ENCODE measurements around the gene SPRY1.
A peak's percentile ranks its signal among the peaks of the same experiment; 100 is the strongest.

The SPRY1 gene

DNA sequence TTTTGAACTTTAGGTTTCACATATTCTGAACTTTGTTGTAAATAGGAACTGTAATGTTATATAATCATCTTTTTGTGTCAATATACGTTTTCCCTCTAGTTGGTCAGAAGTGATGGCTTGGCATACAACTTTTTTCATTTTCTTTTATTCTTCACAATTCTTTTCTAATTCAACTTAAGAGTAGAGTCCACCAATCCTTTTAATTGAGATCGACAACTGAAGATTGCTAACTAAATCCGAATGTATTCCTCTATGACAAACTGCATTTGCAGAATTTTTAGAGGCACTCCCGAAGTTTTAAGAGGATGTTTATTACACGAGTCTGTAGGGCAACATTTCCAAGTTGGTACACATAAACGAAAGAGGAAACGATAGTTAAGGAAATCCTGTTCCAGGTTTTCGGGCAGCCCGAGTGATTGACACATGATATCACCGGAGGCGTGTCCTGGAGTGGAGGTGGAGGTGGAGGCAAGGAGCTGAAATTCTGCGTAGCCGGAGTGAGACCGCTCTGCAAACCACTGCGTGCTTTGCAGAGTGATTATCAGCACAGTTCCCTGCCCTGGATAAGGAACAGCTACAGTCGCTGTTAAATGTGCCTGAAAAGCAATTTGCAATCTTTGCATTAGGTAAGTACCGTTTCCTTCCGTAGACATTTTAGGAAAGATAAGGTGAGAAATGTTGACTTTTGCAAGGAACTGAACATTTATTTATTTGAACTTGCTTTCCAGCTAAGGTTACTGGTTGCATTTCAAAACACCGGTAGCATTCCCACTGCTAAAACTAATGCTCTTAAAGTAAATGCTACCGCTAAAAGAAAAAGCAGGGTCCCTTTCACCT, at the start of gene SPRY1:
Gene SPRY1, plus strand, starts transcription at position 489 of the 837 bp plus-strand sequence. CDS start 4,797 bp downstream, outside the sequence.
- TF ChIP-seq YY1 (IDR thresholded peaks at IDR 0.05; ENCODE audit: insufficient read depth, insufficient read length) (no peak), SUZ12 (IDR thresholded peaks at IDR 0.05; ENCODE audit: extremely low read depth, insufficient read depth, insufficient read length) (no peak), ZNF274 (IDR thresholded peaks at IDR 0.05; ENCODE audit: low read depth, low read length) (no peak)
- Histone ChIP-seq H3K9ac (ENCODE audit: insufficient read length, low read depth) (peak within 1 kb of the TSS; percentile 65), H3K4me3 (ENCODE audit: insufficient read length, low read depth) (peak within 1 kb of the TSS; percentile 70), H3K27me3 (ENCODE audit: insufficient read depth, insufficient read length) (no peaks in the 10 kb centered on the region), H3K36me3 (ENCODE audit: insufficient read depth, insufficient read length, low read length) (peaks cover 2% of the 10 kb centered on the region), H3K9me3 (ENCODE audit: insufficient read depth, low read length) (no peaks in the 10 kb centered on the region), H3K4me1 (ENCODE audit: insufficient read depth, insufficient read length) (no peaks in the 10 kb centered on the region)
- DNase-seq (ENCODE audit: low read depth, low spot score) = peak; percentile 86

- no peaks in the 10 kb centered on the region for H3K4me1 ChIP-seq (ENCODE audit: insufficient read depth, insufficient read length)
- H3K9ac ChIP-seq (ENCODE audit: insufficient read length, low read depth) = no peak overlapping the region
- H3K4me3 ChIP-seq (ENCODE audit: insufficient read length, low read depth) = no peak overlapping the region
- no peak for DNase-seq (ENCODE audit: low read depth, low spot score)
- H3K27me3 ChIP-seq (ENCODE audit: insufficient read depth, insufficient read length) = no peaks in the 10 kb centered on the region
- H3K36me3 ChIP-seq (ENCODE audit: insufficient read depth, insufficient read length, low read length) = no peaks in the 10 kb centered on the region
- TF ChIP-seq SUZ12 (IDR thresholded peaks at IDR 0.05; ENCODE audit: extremely low read depth, insufficient read depth, insufficient read length) = no peak
- TF ChIP-seq ZNF274 (IDR thresholded peaks at IDR 0.05; ENCODE audit: low read depth, low read length) = no peak
- no peak for TF ChIP-seq YY1 (IDR thresholded peaks at IDR 0.05; ENCODE audit: insufficient read depth, insufficient read length)
- no peaks in the 10 kb centered on the region for H3K9me3 ChIP-seq (ENCODE audit: insufficient read depth, low read length)
These were observed 49.6 kb upstream of the SPRY1 start for GRCh38 chr4:123346951-123347350.

DNA sequence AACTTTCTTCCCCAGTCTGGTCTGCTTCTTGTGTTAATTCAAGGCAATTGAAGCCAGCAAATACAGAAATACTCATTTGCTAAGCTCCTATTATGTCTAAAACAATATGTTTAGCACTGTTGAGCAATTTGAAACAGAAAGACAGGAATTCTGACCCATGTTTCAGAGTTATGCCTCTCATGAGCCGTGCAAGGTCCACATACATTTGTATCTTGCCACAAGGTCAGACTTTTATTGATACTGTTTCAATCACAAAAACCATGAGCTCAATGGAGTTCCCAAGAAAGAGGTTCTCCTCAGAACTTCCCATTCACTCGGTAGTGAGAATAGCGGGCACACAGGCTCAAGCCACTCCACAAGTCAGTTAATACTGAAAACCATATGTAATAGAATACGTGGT, 47.6 kb upstream of the SPRY1 start:
- Histone ChIP-seq H3K4me1 (ENCODE audit: insufficient read depth, insufficient read length) (no peaks in the 10 kb centered on the region), H3K9ac (ENCODE audit: insufficient read length, low read depth) (no peak overlapping the region), H3K4me3 (ENCODE audit: insufficient read length, low read depth) (no peak overlapping the region), H3K36me3 (ENCODE audit: insufficient read depth, insufficient read length, low read length) (no peaks in the 10 kb centered on the region), H3K27me3 (ENCODE audit: insufficient read depth, insufficient read length) (no peaks in the 10 kb centered on the region), H3K9me3 (ENCODE audit: insufficient read depth, low read length) (no peaks in the 10 kb centered on the region)
- no peak for TF ChIP-seq SUZ12 (IDR thresholded peaks at IDR 0.05; ENCODE audit: extremely low read depth, insufficient read depth, insufficient read length)
- TF ChIP-seq ZNF274 (IDR thresholded peaks at IDR 0.05; ENCODE audit: low read depth, low read length) = no peak
- TF ChIP-seq YY1 (IDR thresholded peaks at IDR 0.05; ENCODE audit: insufficient read depth, insufficient read length) = no peak
- no peak for DNase-seq (ENCODE audit: low read depth, low spot score)

GRCh38 chr4:123349421-123350190, 47.0 kb upstream of the SPRY1 start:
- Histone ChIP-seq H3K36me3 (ENCODE audit: insufficient read depth, insufficient read length, low read length) (no peaks in the 10 kb centered on the region), H3K27me3 (ENCODE audit: insufficient read depth, insufficient read length) (no peaks in the 10 kb centered on the region), H3K4me3 (ENCODE audit: insufficient read length, low read depth) (no peak overlapping the region), H3K4me1 (ENCODE audit: insufficient read depth, insufficient read length) (no peaks in the 10 kb centered on the region), H3K9ac (ENCODE audit: insufficient read length, low read depth) (no peak overlapping the region), H3K9me3 (ENCODE audit: insufficient read depth, low read length) (no peaks in the 10 kb centered on the region)
- TF ChIP-seq SUZ12 (IDR thresholded peaks at IDR 0.05; ENCODE audit: extremely low read depth, insufficient read depth, insufficient read length) (no peak), YY1 (IDR thresholded peaks at IDR 0.05; ENCODE audit: insufficient read depth, insufficient read length) (no peak), ZNF274 (IDR thresholded peaks at IDR 0.05; ENCODE audit: low read depth, low read length) (no peak)
- no peak for DNase-seq (ENCODE audit: low read depth, low spot score)

DNA sequence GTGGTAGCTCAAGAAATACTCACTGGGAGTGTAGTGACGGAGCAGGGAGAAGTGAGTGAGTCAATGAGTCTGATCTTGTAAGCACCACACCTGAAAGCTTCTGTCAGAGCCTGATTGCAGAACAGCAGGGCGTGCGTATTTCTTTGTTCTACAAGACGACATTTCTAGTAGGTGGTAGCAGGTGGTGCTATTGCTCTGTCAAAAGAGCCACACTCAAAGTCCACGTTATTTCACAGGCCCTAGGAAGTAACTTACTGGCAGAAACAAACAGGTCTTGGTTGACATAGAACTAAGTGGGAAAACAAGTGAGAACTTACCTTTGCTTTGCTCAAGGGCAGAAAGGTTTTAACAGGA, 46.4 kb upstream of the SPRY1 start:
- no peaks in the 10 kb centered on the region for H3K27me3 ChIP-seq (ENCODE audit: insufficient read depth, insufficient read length)
- no peaks in the 10 kb centered on the region for H3K36me3 ChIP-seq (ENCODE audit: insufficient read depth, insufficient read length, low read length)
- peak; percentile 44 for DNase-seq (ENCODE audit: low read depth, low spot score)
- H3K9ac ChIP-seq (ENCODE audit: insufficient read length, low read depth) = no peak overlapping the region
- H3K9me3 ChIP-seq (ENCODE audit: insufficient read depth, low read length) = no peaks in the 10 kb centered on the region
- no peak for TF ChIP-seq YY1 (IDR thresholded peaks at IDR 0.05; ENCODE audit: insufficient read depth, insufficient read length)
- H3K4me3 ChIP-seq (ENCODE audit: insufficient read length, low read depth) = no peak overlapping the region
- no peaks in the 10 kb centered on the region for H3K4me1 ChIP-seq (ENCODE audit: insufficient read depth, insufficient read length)

DNA sequence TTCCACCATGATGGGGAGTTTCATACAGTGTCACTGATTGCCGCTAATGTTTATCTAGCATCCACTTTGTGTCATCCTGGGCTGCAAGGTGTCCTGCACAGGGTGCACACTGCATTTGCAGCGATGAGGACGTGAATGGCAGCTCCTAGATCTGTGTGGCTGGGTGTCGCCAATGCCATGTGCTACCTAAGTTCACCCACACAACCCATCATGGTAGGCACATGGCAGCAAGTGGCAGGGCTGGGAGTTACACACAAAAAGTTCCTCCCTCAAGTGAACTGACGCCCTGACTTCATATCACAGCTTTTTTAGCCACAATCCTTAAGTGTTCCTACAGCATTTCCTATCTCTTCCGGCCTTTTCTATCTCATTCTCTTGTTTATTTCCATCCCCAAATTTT, 45.9 kb upstream of the SPRY1 start:
- H3K27me3 ChIP-seq (ENCODE audit: insufficient read depth, insufficient read length) = no peaks in the 10 kb centered on the region
- no peak for DNase-seq (ENCODE audit: low read depth, low spot score)
- H3K9me3 ChIP-seq (ENCODE audit: insufficient read depth, low read length) = no peaks in the 10 kb centered on the region
- TF ChIP-seq YY1 (IDR thresholded peaks at IDR 0.05; ENCODE audit: insufficient read depth, insufficient read length) (no peak), SUZ12 (IDR thresholded peaks at IDR 0.05; ENCODE audit: extremely low read depth, insufficient read depth, insufficient read length) (no peak), ZNF274 (IDR thresholded peaks at IDR 0.05; ENCODE audit: low read depth, low read length) (no peak)
- no peak overlapping the region for H3K9ac ChIP-seq (ENCODE audit: insufficient read length, low read depth)
- H3K4me1 ChIP-seq (ENCODE audit: insufficient read depth, insufficient read length) = no peaks in the 10 kb centered on the region
- H3K36me3 ChIP-seq (ENCODE audit: insufficient read depth, insufficient read length, low read length) = no peaks in the 10 kb centered on the region
- H3K4me3 ChIP-seq (ENCODE audit: insufficient read length, low read depth) = no peak overlapping the region

DNA sequence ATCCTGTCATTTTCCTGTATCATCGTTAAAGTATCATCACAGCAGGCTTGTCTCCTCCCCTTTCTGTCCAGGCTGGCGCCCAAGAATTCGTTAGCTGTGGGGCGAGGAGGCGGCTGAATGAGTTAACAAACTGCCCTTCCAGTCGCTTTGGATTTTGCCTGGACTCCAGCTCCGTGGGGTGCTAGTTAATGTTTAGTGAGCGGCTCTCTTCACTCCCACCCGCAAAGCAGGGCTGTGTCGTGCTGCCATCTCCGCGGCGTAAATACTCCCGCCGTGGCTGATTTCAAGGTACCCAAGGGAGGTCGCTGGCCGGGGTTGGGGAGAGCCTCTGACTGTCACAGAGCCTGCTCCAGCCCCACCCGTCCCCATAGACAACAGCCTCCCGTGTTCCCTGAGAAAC, 44.9 kb upstream of the SPRY1 start:
- H3K9me3 ChIP-seq (ENCODE audit: insufficient read depth, low read length) = no peaks in the 10 kb centered on the region
- no peak for DNase-seq (ENCODE audit: low read depth, low spot score)
- no peak for TF ChIP-seq YY1 (IDR thresholded peaks at IDR 0.05; ENCODE audit: insufficient read depth, insufficient read length)

More for the DNA sequence above, 44.9 kb upstream of the SPRY1 start:
- Histone ChIP-seq H3K9ac (ENCODE audit: insufficient read length, low read depth) (no peak overlapping the region), H3K4me3 (ENCODE audit: insufficient read length, low read depth) (no peak overlapping the region), H3K4me1 (ENCODE audit: insufficient read depth, insufficient read length) (no peaks in the 10 kb centered on the region), H3K27me3 (ENCODE audit: insufficient read depth, insufficient read length) (no peaks in the 10 kb centered on the region), H3K36me3 (ENCODE audit: insufficient read depth, insufficient read length, low read length) (no peaks in the 10 kb centered on the region)

Data from NT2/D1 (cell line).